HEK293 (cell line): ENCODE data around the gene AGAP1.

Experiments
- CTCF ChIA-PET: fragments of 350-600 bp; formaldehyde crosslinking; extraction: SDS; loops from one replicate; lab custom pipeline; 2021; ENCODE audit warnings: antibody characterized with exemption; lab: Yijun Ruan, JAX
- POLR2A ChIA-PET: fragments of 300-600 bp; formaldehyde crosslinking; extraction: SDS; loops from one replicate; lab custom pipeline; 2020; ENCODE audit warnings: antibody characterized with exemption, inconsistent platforms; lab: Yijun Ruan, JAX
- H3K27ac ChIP-seq: fragments of 200-500 bp; sonication (Bioruptor generic); 2 replicates; pipeline ENCODE4 v1.5.1; 2014; ENCODE audit warnings: low read depth, low read length, control low read depth, inconsistent platforms; ENCODE audit errors: extremely low read depth
- H3K36me3 ChIP-seq, 2 experiments: fragments of 200-500 bp in 1 of 2; sonication (Bioruptor generic) in 1 of 2; 1 replicate in 1 of 2; 2 replicates in 1 of 2; pipeline ENCODE4 v1.5.1; 2014 to 2017; ENCODE audit warnings: inconsistent platforms in 2 of 2, low read length in 2 of 2; ENCODE audit not compliant: control insufficient read depth in 2 of 2, insufficient read depth in 1 of 2
- H3K4me1 ChIP-seq: fragments of 200-500 bp; sonication (Bioruptor generic); 2 replicates; pipeline ENCODE4 v1.5.1; 2014; ENCODE audit warnings: mild to moderate bottlenecking, low read length, inconsistent platforms; ENCODE audit not compliant: control insufficient read depth, insufficient read depth
- H3K4me3 ChIP-seq: 2 replicates; pipeline ENCODE4 v1.5.1; 2011; ENCODE audit warnings: low read depth, mild to moderate bottlenecking, control low read depth, low read length, moderate library complexity
- H3K9me3 ChIP-seq: fragments of 200-500 bp; sonication (Bioruptor generic); 2 replicates; pipeline ENCODE4 v1.5.1; 2014; ENCODE audit warnings: low read depth, low read length, inconsistent platforms; ENCODE audit not compliant: control insufficient read depth, insufficient read depth
- FEZF1 ChIP-seq: fragments of 450-650 bp; formaldehyde crosslinking; IDR thresholded peaks from 2 replicates; pipeline ENCODE4 v1.5.1; 2016; ENCODE audit warnings: missing biosample characterization, missing genetic modification characterization
- KLF1 ChIP-seq: fragments of 450-650 bp; formaldehyde crosslinking; IDR thresholded peaks from 2 replicates; pipeline ENCODE4 v1.5.1; 2016; ENCODE audit warnings: missing biosample characterization, missing genetic modification characterization
- KLF10 ChIP-seq: fragments of 450-650 bp; IDR thresholded peaks from 2 replicates; pipeline ENCODE4 v1.5.1; 2018; ENCODE audit warnings: missing biosample characterization, mild to moderate bottlenecking, missing genetic modification characterization
- KLF7 ChIP-seq: fragments of 450-650 bp; formaldehyde crosslinking; IDR thresholded peaks from 2 replicates; pipeline ENCODE4 v1.5.1; 2016; ENCODE audit warnings: missing biosample characterization, missing genetic modification characterization, borderline replicate concordance
- KLF9 ChIP-seq: fragments of 450-650 bp; formaldehyde crosslinking; IDR thresholded peaks from 2 replicates; pipeline ENCODE4 v1.5.1; 2016; ENCODE audit warnings: missing biosample characterization, missing genetic modification characterization, low read depth
- SCRT1 ChIP-seq: fragments of 450-650 bp; formaldehyde crosslinking; IDR thresholded peaks from 2 replicates; pipeline ENCODE4 v1.5.1; 2016; ENCODE audit warnings: missing biosample characterization, missing genetic modification characterization, borderline replicate concordance
- TCF7L2 ChIP-seq: IDR thresholded peaks from 2 replicates; pipeline ENCODE4 v1.6.1; 2011; ENCODE audit warnings: low read depth, mild to moderate bottlenecking, inconsistent platforms, low read length, moderate library complexity, borderline replicate concordance
- YY2 ChIP-seq: fragments of 450-650 bp; formaldehyde crosslinking; IDR thresholded peaks from 2 replicates; pipeline ENCODE4 v1.5.1; 2016; ENCODE audit warnings: missing biosample characterization, missing genetic modification characterization
- ZBTB1 ChIP-seq: fragments of 450-650 bp; formaldehyde crosslinking; IDR thresholded peaks from 2 replicates; pipeline ENCODE4 v1.5.1; 2016; ENCODE audit warnings: missing biosample characterization, missing genetic modification characterization
- ZBTB8A ChIP-seq: fragments of 450-650 bp; formaldehyde crosslinking; IDR thresholded peaks from 2 replicates; pipeline ENCODE4 v1.5.1; 2016; ENCODE audit warnings: missing biosample characterization, missing genetic modification characterization
- ZFP3 ChIP-seq: fragments of 450-650 bp; formaldehyde crosslinking; IDR thresholded peaks from 2 replicates; pipeline ENCODE4 v1.5.1; 2016; ENCODE audit warnings: low read depth, missing biosample characterization, missing genetic modification characterization
- ZFP37 ChIP-seq: fragments of 450-650 bp; formaldehyde crosslinking; IDR thresholded peaks from 2 replicates; pipeline ENCODE4 v1.5.1; 2016; ENCODE audit warnings: missing biosample characterization, missing genetic modification characterization
- ZNF112 ChIP-seq: fragments of 450-650 bp; formaldehyde crosslinking; IDR thresholded peaks from 2 replicates; pipeline ENCODE4 v1.5.0; 2017; ENCODE audit warnings: missing biosample characterization, missing genetic modification characterization
- ZNF16 ChIP-seq: fragments of 450-650 bp; formaldehyde crosslinking; IDR thresholded peaks from 2 replicates; pipeline ENCODE4 v1.5.1; 2016; ENCODE audit warnings: low read depth, missing biosample characterization, missing genetic modification characterization
- ZNF248 ChIP-seq: fragments of 450-650 bp; formaldehyde crosslinking; IDR thresholded peaks from 2 replicates; pipeline ENCODE4 v1.5.1; 2017; ENCODE audit warnings: missing biosample characterization, missing genetic modification characterization
- ZNF510 ChIP-seq: fragments of 450-650 bp; formaldehyde crosslinking; IDR thresholded peaks from 2 replicates; pipeline ENCODE4 v1.5.1; 2018; ENCODE audit warnings: mild to moderate bottlenecking, missing genetic modification characterization, missing biosample characterization; ENCODE audit not compliant: insufficient replicate concordance
- ZNF548 ChIP-seq: fragments of 450-650 bp; formaldehyde crosslinking; IDR thresholded peaks from 2 replicates; pipeline ENCODE4 v1.5.1; 2016; ENCODE audit warnings: missing biosample characterization, missing genetic modification characterization
- ZNF555 ChIP-seq: fragments of 450-650 bp; formaldehyde crosslinking; conservative IDR thresholded peaks from 2 replicates; pipeline ENCODE4 v1.5.1; 2017; ENCODE audit warnings: missing biosample characterization, mild to moderate bottlenecking, missing genetic modification characterization, inconsistent platforms
- ZNF626 ChIP-seq: fragments of 450-650 bp; sonication (Bioruptor Pico); formaldehyde crosslinking; IDR thresholded peaks from 2 replicates; pipeline ENCODE4 v1.5.1; 2018; ENCODE audit warnings: missing biosample characterization, missing genetic modification characterization, inconsistent platforms
- ZSCAN30 ChIP-seq: fragments of 450-650 bp; IDR thresholded peaks from 2 replicates; pipeline ENCODE4 v1.5.1; 2018; ENCODE audit warnings: missing biosample characterization, mild to moderate bottlenecking, missing genetic modification characterization, moderate library complexity
- ZXDB ChIP-seq: fragments of 450-650 bp; formaldehyde crosslinking; IDR thresholded peaks from 2 replicates; pipeline ENCODE4 v1.5.1; 2016; ENCODE audit warnings: missing biosample characterization, missing genetic modification characterization
- TF ChIP-seq, protein P1 (sequence below): IDR thresholded peaks from 2 replicates; pipeline ENCODE4 v1.6.1; 2011; ENCODE audit warnings: mild to moderate bottlenecking, low read depth, low read length, borderline replicate concordance
- TF ChIP-seq, protein P2 (sequence below): fragments of 450-650 bp; formaldehyde crosslinking; IDR thresholded peaks from 2 replicates; pipeline ENCODE4 v1.5.1; 2017; ENCODE audit warnings: missing biosample characterization, missing genetic modification characterization
- TF ChIP-seq, protein P3 (sequence below): fragments of 450-650 bp; formaldehyde crosslinking; IDR thresholded peaks from 2 replicates; pipeline ENCODE4 v1.5.1; 2016; ENCODE audit warnings: missing biosample characterization, missing genetic modification characterization
- TF ChIP-seq, protein P4 (sequence below): fragments of 450-650 bp; formaldehyde crosslinking; IDR thresholded peaks from 2 replicates; pipeline ENCODE4 v1.5.1; 2016; ENCODE audit warnings: missing biosample characterization, missing genetic modification characterization
- TF ChIP-seq, protein P5 (sequence below): sonication (generic); formaldehyde crosslinking; IDR thresholded peaks from 2 replicates; pipeline ENCODE4 v1.8.1; 2022; ENCODE audit warnings: mild to moderate bottlenecking, moderate library complexity, missing genetic modification reagents
- TF ChIP-seq, protein P6 (sequence below): fragments of 450-650 bp; formaldehyde crosslinking; IDR thresholded peaks from 2 replicates; pipeline ENCODE4; 2016; ENCODE audit warnings: missing biosample characterization, missing genetic modification characterization

Gene AGAP1

DNA sequence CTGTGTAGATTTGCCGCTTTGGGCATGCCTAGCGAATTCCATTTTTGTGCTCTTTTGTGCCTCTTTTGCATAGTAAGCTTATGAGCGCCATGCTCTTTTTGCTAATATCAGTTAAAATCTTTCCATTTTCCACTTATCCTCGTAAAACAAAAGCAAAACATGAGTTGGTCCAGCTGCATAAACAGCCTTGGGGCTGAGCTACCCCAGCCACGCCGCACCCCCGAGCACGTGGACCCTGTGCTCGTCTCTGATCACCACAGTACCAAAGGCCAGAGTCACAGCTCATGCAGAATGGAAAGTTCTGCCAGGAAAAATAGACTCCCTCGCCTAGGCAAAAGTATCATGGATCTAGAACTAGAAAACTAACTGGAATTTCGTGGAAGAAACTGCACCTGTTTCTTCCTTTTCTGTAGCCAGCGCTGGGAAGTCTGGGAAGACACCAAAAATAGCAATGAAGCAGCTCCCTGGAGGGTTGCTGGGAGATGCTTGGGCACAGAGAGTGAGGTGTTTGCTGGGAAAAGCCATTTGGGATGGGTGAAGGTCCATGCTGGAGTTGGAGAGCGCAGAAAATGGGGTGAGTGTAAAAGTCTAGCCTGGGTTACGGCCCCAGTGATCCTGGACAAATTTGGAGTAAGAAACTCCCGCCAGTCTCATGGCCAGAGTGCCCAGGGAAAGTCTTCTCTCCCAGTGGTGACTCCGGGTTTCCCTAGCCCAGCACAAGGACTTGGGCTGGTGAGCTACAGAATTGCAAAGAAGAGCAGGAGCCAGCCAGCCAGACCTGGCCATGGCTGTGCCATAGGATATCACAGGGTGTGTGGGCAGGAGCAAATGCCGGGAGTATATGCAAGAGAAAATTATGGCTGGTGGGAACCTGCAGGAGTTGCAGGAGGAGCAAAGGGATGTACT lies 456.0 kb downstream of the AGAP1 start:
- CTCF ChIA-PET: no interaction called here
- H3K4me3 ChIP-seq: no peak overlapping the region
- H3K9me3 ChIP-seq: no peaks in the 10 kb centered on the region
- no peaks in the 10 kb centered on the region for H3K36me3 ChIP-seq
- H3K27ac ChIP-seq: no peak overlapping the region
- TF ChIP-seq, protein P1, sequence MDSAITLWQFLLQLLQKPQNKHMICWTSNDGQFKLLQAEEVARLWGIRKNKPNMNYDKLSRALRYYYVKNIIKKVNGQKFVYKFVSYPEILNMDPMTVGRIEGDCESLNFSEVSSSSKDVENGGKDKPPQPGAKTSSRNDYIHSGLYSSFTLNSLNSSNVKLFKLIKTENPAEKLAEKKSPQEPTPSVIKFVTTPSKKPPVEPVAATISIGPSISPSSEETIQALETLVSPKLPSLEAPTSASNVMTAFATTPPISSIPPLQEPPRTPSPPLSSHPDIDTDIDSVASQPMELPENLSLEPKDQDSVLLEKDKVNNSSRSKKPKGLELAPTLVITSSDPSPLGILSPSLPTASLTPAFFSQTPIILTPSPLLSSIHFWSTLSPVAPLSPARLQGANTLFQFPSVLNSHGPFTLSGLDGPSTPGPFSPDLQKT: no peak
- TF ChIP-seq ZFP37 (tag by site-specific recombination) (no peak), ZNF548 (tag by site-specific recombination) (no peak), FEZF1 (tag by site-specific recombination) (no peak), KLF10 (tag by site-specific recombination) (no peak), ZBTB1 (no peak), KLF7 (tag by site-specific recombination) (no peak)
- TF ChIP-seq, protein P2, sequence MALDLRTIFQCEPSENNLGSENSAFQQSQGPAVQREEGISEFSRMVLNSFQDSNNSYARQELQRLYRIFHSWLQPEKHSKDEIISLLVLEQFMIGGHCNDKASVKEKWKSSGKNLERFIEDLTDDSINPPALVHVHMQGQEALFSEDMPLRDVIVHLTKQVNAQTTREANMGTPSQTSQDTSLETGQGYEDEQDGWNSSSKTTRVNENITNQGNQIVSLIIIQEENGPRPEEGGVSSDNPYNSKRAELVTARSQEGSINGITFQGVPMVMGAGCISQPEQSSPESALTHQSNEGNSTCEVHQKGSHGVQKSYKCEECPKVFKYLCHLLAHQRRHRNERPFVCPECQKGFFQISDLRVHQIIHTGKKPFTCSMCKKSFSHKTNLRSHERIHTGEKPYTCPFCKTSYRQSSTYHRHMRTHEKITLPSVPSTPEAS (tag by site-specific recombination): no peak
- TF ChIP-seq, protein P3, sequence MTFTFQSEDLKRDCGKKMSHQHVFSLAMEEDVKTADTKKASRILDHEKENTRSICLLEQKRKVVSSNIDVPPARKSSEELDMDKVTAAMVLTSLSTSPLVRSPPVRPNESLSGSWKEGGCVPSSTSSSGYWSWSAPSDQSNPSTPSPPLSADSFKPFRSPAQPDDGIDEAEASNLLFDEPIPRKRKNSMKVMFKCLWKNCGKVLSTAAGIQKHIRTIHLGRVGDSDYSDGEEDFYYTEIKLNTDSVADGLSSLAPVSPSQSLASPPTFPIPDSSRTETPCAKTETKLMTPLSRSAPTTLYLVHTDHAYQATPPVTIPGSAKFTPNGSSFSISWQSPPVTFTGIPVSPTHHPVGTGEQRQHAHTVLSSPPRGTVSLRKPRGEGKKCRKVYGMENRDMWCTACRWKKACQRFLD: no peak
- TF ChIP-seq, all 188 proteins: peak for 0
- POLR2A ChIA-PET: interaction anchor here (0.6 kb wide), 1 partner anchor 1641 kb away, joined by 4 read pairs; no protein-coding TSS in a partner anchor
- peaks cover 6% of the 10 kb centered on the region; the same call in 1 of the 2 replicates for H3K4me1 ChIP-seq

DNA sequence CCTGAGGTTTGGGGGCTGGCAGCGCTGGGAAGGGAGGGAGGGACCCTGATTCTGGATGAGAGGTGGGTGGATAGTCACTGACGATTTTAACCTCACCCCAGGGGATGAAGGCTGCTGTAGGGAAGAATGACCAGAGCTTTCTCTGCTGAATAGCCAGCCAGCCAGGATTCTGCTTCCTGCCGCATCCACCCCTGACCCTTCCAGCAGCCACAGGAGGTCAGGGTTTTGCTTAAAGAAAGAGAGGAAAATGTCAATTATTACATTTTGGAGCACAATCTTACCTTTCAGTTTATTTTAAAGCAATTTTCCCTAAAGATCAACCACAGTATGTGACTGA lies 456.6 kb downstream of the AGAP1 start:
- no peaks in the 10 kb centered on the region for H3K9me3 ChIP-seq
- TF ChIP-seq ZSCAN30 (tag by site-specific recombination) (no peak), ZFP3 (tag by site-specific recombination) (no peak), KLF9 (tag by site-specific recombination) (no peak), ZNF510 (no peak), ZXDB (tag by site-specific recombination) (no peak), KLF1 (tag by site-specific recombination) (no peak), YY2 (tag by site-specific recombination) (no peak), ZNF16 (tag by site-specific recombination) (no peak), ZNF626 (tag by site-specific recombination) (no peak), ZBTB1 (no peak), SCRT1 (no peak), ZNF248 (no peak), TCF7L2 (no peak), ZNF112 (no peak), ZBTB8A (tag by site-specific recombination) (no peak), ZNF555 (no peak)
- TF ChIP-seq, protein P4, sequence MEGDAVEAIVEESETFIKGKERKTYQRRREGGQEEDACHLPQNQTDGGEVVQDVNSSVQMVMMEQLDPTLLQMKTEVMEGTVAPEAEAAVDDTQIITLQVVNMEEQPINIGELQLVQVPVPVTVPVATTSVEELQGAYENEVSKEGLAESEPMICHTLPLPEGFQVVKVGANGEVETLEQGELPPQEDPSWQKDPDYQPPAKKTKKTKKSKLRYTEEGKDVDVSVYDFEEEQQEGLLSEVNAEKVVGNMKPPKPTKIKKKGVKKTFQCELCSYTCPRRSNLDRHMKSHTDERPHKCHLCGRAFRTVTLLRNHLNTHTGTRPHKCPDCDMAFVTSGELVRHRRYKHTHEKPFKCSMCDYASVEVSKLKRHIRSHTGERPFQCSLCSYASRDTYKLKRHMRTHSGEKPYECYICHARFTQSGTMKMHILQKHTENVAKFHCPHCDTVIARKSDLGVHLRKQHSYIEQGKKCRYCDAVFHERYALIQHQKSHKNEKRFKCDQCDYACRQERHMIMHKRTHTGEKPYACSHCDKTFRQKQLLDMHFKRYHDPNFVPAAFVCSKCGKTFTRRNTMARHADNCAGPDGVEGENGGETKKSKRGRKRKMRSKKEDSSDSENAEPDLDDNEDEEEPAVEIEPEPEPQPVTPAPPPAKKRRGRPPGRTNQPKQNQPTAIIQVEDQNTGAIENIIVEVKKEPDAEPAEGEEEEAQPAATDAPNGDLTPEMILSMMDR (tag by site-specific recombination): no peak
- TF ChIP-seq, protein P5, sequence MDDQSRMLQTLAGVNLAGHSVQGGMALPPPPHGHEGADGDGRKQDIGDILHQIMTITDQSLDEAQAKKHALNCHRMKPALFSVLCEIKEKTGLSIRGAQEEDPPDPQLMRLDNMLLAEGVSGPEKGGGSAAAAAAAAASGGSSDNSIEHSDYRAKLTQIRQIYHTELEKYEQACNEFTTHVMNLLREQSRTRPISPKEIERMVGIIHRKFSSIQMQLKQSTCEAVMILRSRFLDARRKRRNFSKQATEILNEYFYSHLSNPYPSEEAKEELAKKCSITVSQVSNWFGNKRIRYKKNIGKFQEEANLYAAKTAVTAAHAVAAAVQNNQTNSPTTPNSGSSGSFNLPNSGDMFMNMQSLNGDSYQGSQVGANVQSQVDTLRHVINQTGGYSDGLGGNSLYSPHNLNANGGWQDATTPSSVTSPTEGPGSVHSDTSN (CRISPR knock-in tag): no peak
- TF ChIP-seq, protein P6, sequence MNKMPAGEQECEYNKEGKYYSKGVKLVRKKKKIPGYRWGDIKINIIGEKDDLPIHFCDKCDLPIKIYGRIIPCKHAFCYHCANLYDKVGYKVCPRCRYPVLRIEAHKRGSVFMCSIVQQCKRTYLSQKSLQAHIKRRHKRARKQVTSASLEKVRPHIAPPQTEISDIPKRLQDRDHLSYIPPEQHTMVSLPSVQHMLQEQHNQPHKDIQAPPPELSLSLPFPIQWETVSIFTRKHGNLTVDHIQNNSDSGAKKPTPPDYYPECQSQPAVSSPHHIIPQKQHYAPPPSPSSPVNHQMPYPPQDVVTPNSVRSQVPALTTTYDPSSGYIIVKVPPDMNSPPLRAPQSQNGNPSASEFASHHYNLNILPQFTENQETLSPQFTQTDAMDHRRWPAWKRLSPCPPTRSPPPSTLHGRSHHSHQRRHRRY (tag by site-specific recombination): no peak
- no peak overlapping the region for H3K27ac ChIP-seq
- ChIA-PET POLR2A (interaction anchor here (0.6 kb wide), 1 partner anchor 1642 kb away, joined by 4 read pairs; no protein-coding TSS in a partner anchor), CTCF (no interaction called here)
- no peaks in the 10 kb centered on the region for H3K36me3 ChIP-seq
- peaks cover 6% of the 10 kb centered on the region; the same call in 1 of the 2 replicates for H3K4me1 ChIP-seq
- H3K4me3 ChIP-seq: no peak overlapping the region
